ENCODE data around the gene DLX4. TPM values are rescaled to one million over a fixed set of nuclear protein-coding genes. Genes with fewer than 3 reads are reported as not detected.

Gene DLX4
- total RNA-seq, 1 experiment from 2014 or later, result 0.44 TPM

GRCh38 chr17:49984283-49984682, 15.3 kb downstream of the DLX4 start:
- Histone ChIP-seq H4K20me1 (ENCODE audit: low read length) (no peaks in the 10 kb centered on the region), H3K27ac (ENCODE audit: low read length) (no peak overlapping the region), H3K79me2 (ENCODE audit: low read length) (no peaks in the 10 kb centered on the region), H3K9ac (ENCODE audit: low read length) (no peak overlapping the region), H3K27me3 (ENCODE audit: low read length) (no peaks in the 10 kb centered on the region), H2AFZ (ENCODE audit: low read length) (no peak overlapping the region), H3K9me2 (replicated peaks; ENCODE audit: low read length) (no peaks in the 10 kb centered on the region), H3K36me3 (ENCODE audit: low read depth, low read length) (no peaks in the 10 kb centered on the region), H3F3A (ENCODE audit: low read length, unreplicated experiment) (no peaks in the 10 kb centered on the region), H3K4me3 (ENCODE audit: low read length) (no peak overlapping the region), H3K9me3 (ENCODE audit: low read length) (no peaks in the 10 kb centered on the region), H3K4me1 (ENCODE audit: insufficient read depth, low read length) (peaks cover 8% of the 10 kb centered on the region), H3K4me2 (ENCODE audit: low read length) (no peak overlapping the region)
- POLR2A ChIA-PET (ENCODE audit: unreplicated experiment), result interaction anchor here (0.8 kb wide), 1 partner anchor 10 kb away, joined by 4 read pairs; no protein-coding TSS in a partner anchor
- TF ChIP-seq EZH2phosphoT487 (IDR thresholded peaks at IDR 0.05; ENCODE audit: borderline replicate concordance, low read length) (no peak), EZH2 (IDR thresholded peaks at IDR 0.05; ENCODE audit: low read length, unreplicated experiment) (no peak)
- CTCF ChIA-PET, result no interaction called here
- intact Hi-C loops (cut with micrococcal nuclease), result no loop called here
- no TSS peak for BruUV-seq (replicated peaks)
- ATAC-seq (no peak), DNase-seq (no peak)

GRCh38 chr17:49984776-49985175, 15.8 kb downstream of the DLX4 start:
- no peak overlapping the region for H3K4me2 ChIP-seq (ENCODE audit: low read length)
- no peaks in the 10 kb centered on the region for H3K27me3 ChIP-seq (ENCODE audit: low read length)
- intact Hi-C loops (cut with micrococcal nuclease), result no loop called here
- DNase-seq (no peak), ATAC-seq (no peak)
- no peaks in the 10 kb centered on the region for H3K36me3 ChIP-seq (ENCODE audit: low read depth, low read length)
- H4K20me1 ChIP-seq (ENCODE audit: low read length), result no peaks in the 10 kb centered on the region
- H3K27ac ChIP-seq (ENCODE audit: low read length), result no peak overlapping the region
- no peaks in the 10 kb centered on the region for H3K79me2 ChIP-seq (ENCODE audit: low read length)
- H3K9me2 ChIP-seq (replicated peaks; ENCODE audit: low read length), result no peaks in the 10 kb centered on the region
- ChIA-PET POLR2A (ENCODE audit: unreplicated experiment) (no interaction called here), CTCF (no interaction called here)
- BruUV-seq (replicated peaks), result no TSS peak
- H2AFZ ChIP-seq (ENCODE audit: low read length), result no peak overlapping the region
- no peak overlapping the region for H3K4me3 ChIP-seq (ENCODE audit: low read length)
- peaks cover 8% of the 10 kb centered on the region for H3K4me1 ChIP-seq (ENCODE audit: insufficient read depth, low read length)
- TF ChIP-seq EZH2 (IDR thresholded peaks at IDR 0.05; ENCODE audit: low read length, unreplicated experiment) (no peak), CTCF (conservative IDR thresholded peaks at IDR 0.05; ENCODE audit: low read depth, low read length) (no peak), EZH2phosphoT487 (IDR thresholded peaks at IDR 0.05; ENCODE audit: borderline replicate concordance, low read length) (no peak)
- no peaks in the 10 kb centered on the region for H3F3A ChIP-seq (ENCODE audit: low read length, unreplicated experiment)
- no peaks in the 10 kb centered on the region for H3K9me3 ChIP-seq (ENCODE audit: low read length)
- no peak overlapping the region for H3K9ac ChIP-seq (ENCODE audit: low read length)

- no peaks in the 10 kb centered on the region for H3K9me3 ChIP-seq (ENCODE audit: low read length)
- no peak for TF ChIP-seq EZH2 (IDR thresholded peaks at IDR 0.05; ENCODE audit: low read length, unreplicated experiment)
- no peak for TF ChIP-seq CTCF (conservative IDR thresholded peaks at IDR 0.05; ENCODE audit: low read depth, low read length)
- TF ChIP-seq EZH2phosphoT487 (IDR thresholded peaks at IDR 0.05; ENCODE audit: borderline replicate concordance, low read length), result no peak
- no peaks in the 10 kb centered on the region for H3K79me2 ChIP-seq (ENCODE audit: low read length)
- no peaks in the 10 kb centered on the region for H3K27me3 ChIP-seq (ENCODE audit: low read length)
- CTCF ChIA-PET, result no interaction called here
- H3K4me3 ChIP-seq (ENCODE audit: low read length), result no peak overlapping the region
- H3K9me2 ChIP-seq (replicated peaks; ENCODE audit: low read length), result no peaks in the 10 kb centered on the region
- ATAC-seq, result no peak
- no peaks in the 10 kb centered on the region for H4K20me1 ChIP-seq (ENCODE audit: low read length)
- no peak overlapping the region for H3K4me2 ChIP-seq (ENCODE audit: low read length)
- H3F3A ChIP-seq (ENCODE audit: low read length, unreplicated experiment), result no peaks in the 10 kb centered on the region
- no peak overlapping the region for H2AFZ ChIP-seq (ENCODE audit: low read length)
- POLR2A ChIA-PET (ENCODE audit: unreplicated experiment), result no interaction called here
- intact Hi-C loops (cut with micrococcal nuclease), result no loop called here
- no peak for DNase-seq
- no peaks in the 10 kb centered on the region for H3K36me3 ChIP-seq (ENCODE audit: low read depth, low read length)
- peaks cover 8% of the 10 kb centered on the region for H3K4me1 ChIP-seq (ENCODE audit: insufficient read depth, low read length)
- no peak overlapping the region for H3K9ac ChIP-seq (ENCODE audit: low read length)
- no peak overlapping the region for H3K27ac ChIP-seq (ENCODE audit: low read length)
- BruUV-seq (replicated peaks), result no TSS peak
Observed at GRCh38 chr17:49985310-49985990, 16.5 kb downstream of the DLX4 start.
